MM.1S (cell line): ENCODE data around the gene APOA5.

Experiments
- DNase-seq: peaks from one replicate; pipeline ENCODE4 v3.0.0-alpha.2; 2015
- H2AFZ ChIP-seq: fragments of 300-600 bp; sonication (generic); 2 replicates; pipeline ENCODE4 v1.6.0; 2016; ENCODE audit warnings: antibody characterized with exemption, low read length
- H3F3A ChIP-seq: fragments of 300-600 bp; sonication (generic); 2 replicates; pipeline ENCODE4 v1.6.1; 2016; ENCODE audit warnings: mild to moderate bottlenecking, antibody characterized with exemption, low read length, moderate library complexity, mixed read lengths; ENCODE audit not compliant: insufficient read depth
- H3K27ac ChIP-seq: fragments of 300-600 bp; sonication (generic); 2 replicates; pipeline ENCODE4 v1.5.1; 2016; ENCODE audit warnings: mild to moderate bottlenecking, low read length
- H3K27me3 ChIP-seq: fragments of 300-600 bp; sonication (generic); replicated peaks from 2 replicates; pipeline ENCODE4 v1.6.0; 2016; ENCODE audit warnings: low read length; ENCODE audit not compliant: insufficient read depth
- H3K36me3 ChIP-seq: fragments of 300-600 bp; sonication (generic); replicated peaks from 2 replicates; pipeline ENCODE4 v1.6.1; 2016; ENCODE audit warnings: mild to moderate bottlenecking, low read length, mixed read lengths; ENCODE audit not compliant: insufficient read depth
- H3K4me1 ChIP-seq: fragments of 300-600 bp; sonication (generic); 2 replicates; pipeline ENCODE4 v1.6.1; 2016; ENCODE audit warnings: low read length, mixed read lengths
- H3K4me2 ChIP-seq: fragments of 300-600 bp; sonication (generic); 2 replicates; pipeline ENCODE4 v1.6.0; 2016; ENCODE audit warnings: low read depth, low read length
- H3K4me3 ChIP-seq: fragments of 300-600 bp; sonication (generic); 2 replicates; pipeline ENCODE4 v1.5.1; 2016; ENCODE audit warnings: low read length, mixed read lengths
- H3K79me2 ChIP-seq: fragments of 300-600 bp; sonication (generic); 2 replicates; pipeline ENCODE4 v1.6.1; 2016; ENCODE audit warnings: mixed run types, low read length, mixed read lengths
- H3K9ac ChIP-seq: fragments of 300-600 bp; sonication (generic); 2 replicates; pipeline ENCODE4 v1.6.1; 2016; ENCODE audit warnings: low read length, mixed read lengths
- H3K9me2 ChIP-seq: fragments of 300-600 bp; sonication (generic); replicated peaks from 2 replicates; pipeline ENCODE4 v1.6.1; 2016; ENCODE audit warnings: mild to moderate bottlenecking, low read length, mixed read lengths; ENCODE audit not compliant: insufficient read depth
- H3K9me3 ChIP-seq: fragments of 300-600 bp; sonication (generic); replicated peaks from 2 replicates; pipeline ENCODE4 v1.6.1; 2016; ENCODE audit warnings: mild to moderate bottlenecking, low read length, mixed read lengths; ENCODE audit not compliant: insufficient read depth
- H4K20me1 ChIP-seq: fragments of 300-600 bp; sonication (generic); 2 replicates; pipeline ENCODE4 v1.6.1; 2016; ENCODE audit warnings: mild to moderate bottlenecking, low read length, moderate library complexity, mixed read lengths; ENCODE audit not compliant: insufficient read depth
- EZH2 ChIP-seq: fragments of 300-600 bp; sonication (generic); optimal IDR thresholded peaks from 2 replicates; pipeline ENCODE3; 2017; ENCODE audit warnings: low read depth, mild to moderate bottlenecking, antibody characterized with exemption, low read length, mixed read lengths
- EZH2phosphoT487 ChIP-seq: fragments of 300-600 bp; sonication (generic); IDR thresholded peaks from 2 replicates; pipeline ENCODE4 v1.6.1; 2018; ENCODE audit warnings: antibody characterized with exemption, low read length
- TF ChIP-seq, protein P1 (sequence below): fragments of 300-600 bp; sonication (generic); IDR thresholded peaks from 2 replicates; pipeline ENCODE4 v1.5.1; 2016; ENCODE audit warnings: antibody characterized with exemption, low read length, mixed read lengths

Gene APOA5

DNA sequence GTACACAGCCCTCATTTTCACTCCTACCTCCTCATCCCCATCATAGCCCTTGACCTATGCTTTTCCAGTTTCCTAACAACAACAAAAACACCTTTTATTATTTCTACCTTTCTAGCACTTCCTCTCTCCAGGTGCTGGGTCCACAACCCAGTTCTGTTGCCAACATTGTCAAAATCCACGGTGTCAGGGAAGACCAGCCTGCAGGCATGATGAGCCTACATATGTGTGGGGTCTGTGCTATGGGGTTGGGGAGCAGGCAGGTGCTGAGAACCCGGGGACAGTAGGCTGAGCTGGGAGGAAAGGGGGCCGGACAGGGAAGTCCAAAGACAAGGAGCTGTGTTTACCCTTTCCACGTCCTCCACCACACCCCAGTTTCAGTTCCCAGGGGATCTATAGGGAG is 3.1 kb downstream of the APOA5 start:
- TF ChIP-seq EZH2 (no peak), EZH2phosphoT487 (no peak)
- TF ChIP-seq, protein P1, sequence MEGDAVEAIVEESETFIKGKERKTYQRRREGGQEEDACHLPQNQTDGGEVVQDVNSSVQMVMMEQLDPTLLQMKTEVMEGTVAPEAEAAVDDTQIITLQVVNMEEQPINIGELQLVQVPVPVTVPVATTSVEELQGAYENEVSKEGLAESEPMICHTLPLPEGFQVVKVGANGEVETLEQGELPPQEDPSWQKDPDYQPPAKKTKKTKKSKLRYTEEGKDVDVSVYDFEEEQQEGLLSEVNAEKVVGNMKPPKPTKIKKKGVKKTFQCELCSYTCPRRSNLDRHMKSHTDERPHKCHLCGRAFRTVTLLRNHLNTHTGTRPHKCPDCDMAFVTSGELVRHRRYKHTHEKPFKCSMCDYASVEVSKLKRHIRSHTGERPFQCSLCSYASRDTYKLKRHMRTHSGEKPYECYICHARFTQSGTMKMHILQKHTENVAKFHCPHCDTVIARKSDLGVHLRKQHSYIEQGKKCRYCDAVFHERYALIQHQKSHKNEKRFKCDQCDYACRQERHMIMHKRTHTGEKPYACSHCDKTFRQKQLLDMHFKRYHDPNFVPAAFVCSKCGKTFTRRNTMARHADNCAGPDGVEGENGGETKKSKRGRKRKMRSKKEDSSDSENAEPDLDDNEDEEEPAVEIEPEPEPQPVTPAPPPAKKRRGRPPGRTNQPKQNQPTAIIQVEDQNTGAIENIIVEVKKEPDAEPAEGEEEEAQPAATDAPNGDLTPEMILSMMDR: no peak
- Histone ChIP-seq H4K20me1 (no peaks in the 10 kb centered on the region), H3K4me2 (peak overlapping the region; percentile 85), H3K9ac (peak overlapping the region; percentile 88; the same call in 1 of the 2 replicates), H3K4me1 (peaks cover 20% of the 10 kb centered on the region), H3K36me3 (0 out of 2 replicates have a peak, but pooled peaks cover 3% of the 10 kb centered on the region), H3F3A (no peaks in the 10 kb centered on the region; the same call in 1 of the 2 replicates), H2AFZ (peak overlapping the region; percentile 65), H3K79me2 (peaks cover 26% of the 10 kb centered on the region), H3K4me3 (peak overlapping the region; percentile 89), H3K27ac (no peak overlapping the region), H3K9me2 (no peaks in the 10 kb centered on the region), H3K27me3 (no peaks in the 10 kb centered on the region), H3K9me3 (no peaks in the 10 kb centered on the region)
- DNase-seq: no peak

GRCh38 chr11:116787786-116788486 is 3.7 kb downstream of the APOA5 start, which contains the start of gene ZPR1:
ZPR1 (minus strand) TSS chr11:116788023; CDS start chr11:116787990, 33 bp downstream.
- DNase-seq: peak; percentile 64
- H2AFZ ChIP-seq: peak within 1 kb of the TSS; percentile 65

DNA sequence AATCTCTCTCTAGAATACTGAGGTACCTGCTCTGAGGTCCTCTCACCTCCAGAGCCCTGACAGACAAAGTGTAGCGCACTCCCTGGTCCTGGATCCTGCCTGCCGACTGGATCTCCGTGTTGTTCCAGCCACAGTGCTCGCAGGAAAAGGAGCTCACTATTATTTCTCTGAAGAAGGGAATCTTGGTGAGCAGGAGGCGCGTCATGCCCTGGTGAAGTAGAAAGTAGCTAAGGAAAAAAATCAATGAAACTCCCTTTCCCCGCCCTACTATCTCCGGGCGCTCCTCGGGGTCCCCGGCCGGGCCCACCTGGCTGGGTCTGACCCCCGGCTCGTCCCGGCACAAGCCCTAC is 4.3 kb downstream of the APOA5 start:
- peak overlapping the region; percentile 88 for H3K9ac ChIP-seq
- peak overlapping the region; percentile 28; the same call in 1 of the 2 replicates for H3K27ac ChIP-seq
- peak overlapping the region; percentile 65 for H2AFZ ChIP-seq
- H3K4me3 ChIP-seq: peak overlapping the region; percentile 89
- H4K20me1 ChIP-seq: no peaks in the 10 kb centered on the region
- no peaks in the 10 kb centered on the region; the same call in 1 of the 2 replicates for H3F3A ChIP-seq
- TF ChIP-seq, protein P1: no peak
- TF ChIP-seq EZH2phosphoT487 (no peak), EZH2 (no peak)
- peaks cover 20% of the 10 kb centered on the region for H3K4me1 ChIP-seq
- 0 out of 2 replicates have a peak, but pooled peaks cover 8% of the 10 kb centered on the region for H3K36me3 ChIP-seq
- H3K79me2 ChIP-seq: peaks cover 26% of the 10 kb centered on the region
- H3K4me2 ChIP-seq: peak overlapping the region; percentile 85
- no peak for DNase-seq
- no peaks in the 10 kb centered on the region for H3K27me3 ChIP-seq
- no peaks in the 10 kb centered on the region for H3K9me2 ChIP-seq
- H3K9me3 ChIP-seq: no peaks in the 10 kb centered on the region

More at GRCh38 chr11:116787786-116788486, 3.7 kb downstream of the APOA5 start, which contains the start of gene ZPR1:
- H3K9me3 ChIP-seq: no peaks in the 10 kb centered on the region
- 0 out of 2 replicates have a peak, but pooled peaks cover 8% of the 10 kb centered on the region for H3K36me3 ChIP-seq
- peak within 1 kb of the TSS; percentile 89 for H3K4me3 ChIP-seq
- H4K20me1 ChIP-seq: no peaks in the 10 kb centered on the region
- H3F3A ChIP-seq: no peaks in the 10 kb centered on the region; the same call in 1 of the 2 replicates
- TF ChIP-seq EZH2 (no peak), EZH2phosphoT487 (no peak)
- TF ChIP-seq, protein P1: no peak
- H3K27ac ChIP-seq: peak within 1 kb of the TSS; percentile 28; the same call in 1 of the 2 replicates
- H3K9me2 ChIP-seq: no peaks in the 10 kb centered on the region
- peak within 1 kb of the TSS; percentile 85 for H3K4me2 ChIP-seq
- peak within 1 kb of the TSS; percentile 88 for H3K9ac ChIP-seq
- H3K27me3 ChIP-seq: no peaks in the 10 kb centered on the region
- H3K4me1 ChIP-seq: peaks cover 20% of the 10 kb centered on the region
- H3K79me2 ChIP-seq: peaks cover 26% of the 10 kb centered on the region
